HG03039 (cell line): ENCODE results near the gene DAND5.

Experiments used
- ATAC-seq: cut with Tn5 transposase; IDR thresholded peaks from one replicate; pipeline ENCODE4 v1.9.1; 2021; ENCODE audit warnings: mild to moderate bottlenecking, moderate library complexity; ENCODE audit not compliant: unreplicated experiment

Gene DAND5

DNA sequence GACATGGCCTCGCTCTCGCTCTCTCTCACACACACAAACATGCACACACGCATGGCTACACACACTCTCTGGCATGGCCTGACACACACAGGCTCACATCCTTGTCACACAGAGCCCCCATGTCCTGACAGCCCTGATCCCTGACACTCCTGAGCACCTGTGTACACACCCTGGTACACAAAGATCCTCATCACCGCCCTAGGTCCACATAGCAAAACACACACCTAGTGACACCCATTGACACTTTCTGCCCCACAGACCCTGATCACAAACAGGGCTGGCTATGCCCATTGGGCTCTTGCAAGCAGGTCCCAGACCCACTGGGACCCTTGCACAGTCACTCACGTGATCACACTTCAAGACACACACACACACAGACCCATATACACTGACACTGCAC, 21.9 kb downstream of the DAND5 start:
- no peak for ATAC-seq

DNA sequence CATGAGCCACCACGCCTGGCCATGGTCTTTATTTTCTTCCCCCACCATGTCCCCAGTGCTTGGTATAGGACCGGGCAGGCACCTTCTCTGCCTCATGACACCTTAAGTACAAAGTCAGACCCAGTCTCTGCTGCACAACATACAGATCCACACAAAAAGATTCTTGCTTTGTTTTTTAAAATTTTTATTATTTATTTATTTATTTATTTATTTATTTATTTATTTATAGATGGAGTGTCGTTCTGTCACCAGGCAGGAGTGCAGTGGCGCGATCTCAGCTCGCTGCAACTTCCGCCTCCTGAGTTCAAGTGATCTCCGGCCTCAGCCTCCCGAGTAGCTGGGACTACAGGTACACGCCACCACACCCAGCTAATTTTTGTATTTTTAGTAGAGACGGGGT, 23.4 kb downstream of the DAND5 start:
- no peak for ATAC-seq

DNA sequence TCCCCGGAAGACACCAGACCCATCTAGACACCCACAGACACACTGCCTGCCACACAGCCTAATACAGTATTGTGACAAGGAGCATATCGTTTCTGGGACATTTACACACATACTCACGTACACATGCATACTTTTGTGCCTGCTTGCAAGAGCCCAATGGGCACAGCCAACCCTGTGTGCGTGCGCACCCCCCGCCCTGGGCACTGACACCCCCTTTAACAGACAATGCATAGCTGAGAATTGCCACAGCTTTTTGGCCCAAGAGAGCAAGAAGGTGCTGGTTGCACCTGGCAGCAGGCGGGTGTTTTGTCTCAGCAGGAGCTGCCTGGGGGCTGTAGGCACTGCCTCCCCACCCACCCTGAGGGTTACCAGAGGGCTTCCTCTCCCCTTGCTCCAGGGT, 24.2 kb downstream of the DAND5 start:
- no peak for ATAC-seq

DNA sequence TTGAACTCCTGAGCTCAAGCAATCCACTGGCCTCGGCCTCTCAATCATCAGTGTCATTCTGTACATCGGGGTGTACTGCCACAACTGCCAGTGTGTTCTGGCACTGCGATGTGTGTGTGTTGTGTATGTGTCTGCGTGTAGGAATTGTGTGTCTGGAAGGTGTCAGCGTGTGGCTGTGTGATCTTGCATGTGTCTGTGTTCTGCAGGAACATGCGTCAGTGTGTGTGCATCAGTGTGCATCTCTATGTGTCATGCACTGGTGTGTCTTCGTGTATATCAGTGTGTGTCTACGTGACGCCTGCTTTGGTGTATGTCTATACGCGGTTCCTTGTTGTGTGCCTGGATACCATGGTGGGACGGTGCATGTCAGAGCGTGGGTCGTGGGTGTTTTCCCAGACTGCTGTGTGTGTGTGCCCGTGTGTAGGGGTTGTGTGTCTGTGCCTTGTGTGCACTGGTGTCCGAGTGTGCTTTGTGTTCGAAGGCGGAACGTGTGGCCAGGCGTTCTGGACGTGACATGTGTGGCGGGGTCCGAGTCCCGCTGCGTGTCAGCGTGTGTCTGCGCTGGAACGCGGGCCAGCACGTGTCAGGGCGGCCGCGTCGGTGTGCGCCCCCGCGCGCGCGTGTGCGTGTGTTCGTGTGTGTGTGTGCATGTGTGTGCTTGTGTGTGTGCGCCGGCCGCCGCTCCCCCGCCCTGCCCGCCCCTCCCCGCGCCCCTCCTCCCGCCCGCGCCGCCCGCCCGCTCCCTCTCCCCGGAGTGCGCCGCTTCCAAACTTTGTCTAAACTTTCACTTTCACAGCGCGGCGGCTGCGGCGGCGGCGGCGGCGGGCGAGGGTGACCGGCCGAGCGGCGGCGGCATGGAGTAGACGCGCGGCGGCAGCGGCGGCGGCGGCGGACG, 25.6 kb downstream of the DAND5 start, which contains the start of gene NFIX:
NFIX (plus strand) TSS at position 775 of the 895 bp plus-strand sequence. CDS start 363 bp downstream, outside the sequence.
- ATAC-seq = no peak

DNA sequence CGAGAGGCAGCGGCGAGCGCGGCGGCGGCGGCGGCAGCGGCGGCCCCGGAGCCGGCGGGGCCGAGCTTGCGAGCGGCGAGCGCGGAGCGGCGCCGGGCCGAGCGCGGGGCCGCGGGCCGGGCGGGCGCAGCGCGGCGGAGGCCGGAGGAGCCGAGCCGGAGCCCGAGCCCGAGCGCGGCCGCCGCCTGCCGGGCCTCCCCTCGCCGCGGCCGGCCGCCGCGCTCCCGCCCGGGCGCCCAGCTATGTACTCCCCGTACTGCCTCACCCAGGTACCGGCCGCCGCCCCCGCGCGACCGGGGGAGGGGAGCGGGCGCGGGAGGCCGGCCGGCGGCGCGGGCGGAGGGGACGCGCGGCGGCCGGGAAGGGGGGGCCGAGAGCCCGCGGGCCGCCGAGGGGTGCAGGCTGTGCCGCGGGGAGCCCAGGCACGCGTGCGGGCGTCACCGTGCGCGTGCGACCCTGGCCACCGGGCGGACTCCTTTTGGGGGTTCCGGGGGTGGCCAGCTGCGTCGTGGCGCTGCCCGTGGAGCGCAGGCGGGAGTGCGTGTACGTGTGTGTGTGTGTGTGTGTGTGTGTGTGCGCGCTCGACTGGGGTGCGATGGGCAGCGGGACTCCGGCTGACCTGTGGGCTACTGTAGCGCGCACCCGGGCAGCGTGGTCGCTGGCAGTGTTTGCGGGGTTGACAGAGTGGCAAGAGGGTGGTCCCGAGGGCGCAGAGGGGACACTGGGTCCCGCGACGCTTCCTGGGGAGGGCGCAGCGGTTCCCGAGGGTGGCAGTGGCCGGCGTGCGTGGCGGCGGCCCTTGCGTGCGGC, 26.4 kb downstream of the DAND5 start:
- ATAC-seq = no peak

DNA sequence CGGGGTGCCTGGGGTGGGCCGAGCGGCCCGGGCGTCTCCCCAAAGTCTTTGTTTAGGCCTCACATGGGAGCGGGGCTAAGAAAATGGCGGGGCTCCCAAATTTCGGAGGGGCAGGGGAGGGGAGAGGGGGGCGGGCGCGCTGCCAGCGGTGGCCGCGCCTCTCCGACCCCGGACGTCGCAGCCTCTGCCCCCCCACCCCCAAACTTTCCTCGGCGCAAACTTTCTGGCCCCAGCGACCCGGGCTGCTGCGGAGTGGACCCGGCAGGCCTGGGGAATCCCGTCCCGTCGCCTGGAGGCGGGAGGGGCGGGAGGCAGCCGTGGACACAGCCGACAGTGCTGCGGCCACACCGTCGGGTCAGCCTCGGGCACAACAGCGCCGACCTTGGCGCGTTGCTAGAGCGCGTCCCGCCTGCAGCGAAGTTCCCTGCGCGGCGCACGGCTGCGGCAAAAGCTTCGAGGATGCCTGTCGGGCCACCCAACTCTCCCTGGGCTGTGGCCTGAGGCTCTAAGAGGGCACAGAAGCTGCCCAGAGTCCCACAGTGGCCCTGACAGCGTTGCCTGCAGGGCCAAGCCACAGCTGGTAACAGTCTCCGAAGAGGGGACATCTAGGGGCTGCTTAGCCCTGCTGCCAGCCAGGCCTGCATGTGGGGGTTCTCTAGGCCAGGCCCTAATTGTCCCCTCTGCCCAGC, 27.2 kb downstream of the DAND5 start:
- no peak for ATAC-seq

DNA sequence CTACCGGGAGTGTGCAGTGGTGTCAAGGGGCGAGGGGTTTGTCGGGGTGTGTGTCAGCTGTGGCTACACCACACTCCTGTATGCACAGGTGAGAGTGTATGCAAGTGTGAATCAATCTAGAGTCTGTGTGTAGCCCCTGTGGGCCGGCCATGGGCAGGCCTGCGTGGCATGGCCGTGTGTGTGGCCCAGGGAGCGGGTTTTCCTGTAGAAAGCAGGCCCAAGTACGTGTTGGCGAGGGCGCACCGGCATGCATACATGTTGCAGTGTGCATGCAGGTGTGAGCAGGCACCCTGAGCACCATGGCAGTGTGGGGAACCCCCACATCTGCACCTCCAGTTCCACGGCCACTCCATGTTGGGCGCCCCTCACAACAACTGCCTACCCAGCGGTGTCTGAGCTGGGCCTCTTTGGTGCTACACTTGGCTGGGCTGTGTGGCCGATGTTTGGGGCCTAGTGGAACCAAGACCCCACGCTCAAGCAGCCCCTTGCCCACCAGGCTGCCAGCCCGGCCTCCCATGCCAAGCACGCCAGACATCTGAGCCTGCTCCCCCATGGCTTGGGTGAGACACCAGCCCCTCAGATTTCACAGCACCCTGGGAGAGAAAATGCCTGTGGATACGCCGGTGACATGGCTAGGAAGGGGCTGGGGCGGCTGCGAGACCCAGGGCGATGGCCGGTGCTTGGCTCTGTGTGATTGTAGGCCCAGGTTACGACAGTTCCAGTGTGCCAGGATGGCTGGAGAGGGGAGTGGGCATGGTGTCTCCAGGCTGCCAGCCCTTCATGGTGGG, 28.0 kb downstream of the DAND5 start:
- no peak for ATAC-seq

DNA sequence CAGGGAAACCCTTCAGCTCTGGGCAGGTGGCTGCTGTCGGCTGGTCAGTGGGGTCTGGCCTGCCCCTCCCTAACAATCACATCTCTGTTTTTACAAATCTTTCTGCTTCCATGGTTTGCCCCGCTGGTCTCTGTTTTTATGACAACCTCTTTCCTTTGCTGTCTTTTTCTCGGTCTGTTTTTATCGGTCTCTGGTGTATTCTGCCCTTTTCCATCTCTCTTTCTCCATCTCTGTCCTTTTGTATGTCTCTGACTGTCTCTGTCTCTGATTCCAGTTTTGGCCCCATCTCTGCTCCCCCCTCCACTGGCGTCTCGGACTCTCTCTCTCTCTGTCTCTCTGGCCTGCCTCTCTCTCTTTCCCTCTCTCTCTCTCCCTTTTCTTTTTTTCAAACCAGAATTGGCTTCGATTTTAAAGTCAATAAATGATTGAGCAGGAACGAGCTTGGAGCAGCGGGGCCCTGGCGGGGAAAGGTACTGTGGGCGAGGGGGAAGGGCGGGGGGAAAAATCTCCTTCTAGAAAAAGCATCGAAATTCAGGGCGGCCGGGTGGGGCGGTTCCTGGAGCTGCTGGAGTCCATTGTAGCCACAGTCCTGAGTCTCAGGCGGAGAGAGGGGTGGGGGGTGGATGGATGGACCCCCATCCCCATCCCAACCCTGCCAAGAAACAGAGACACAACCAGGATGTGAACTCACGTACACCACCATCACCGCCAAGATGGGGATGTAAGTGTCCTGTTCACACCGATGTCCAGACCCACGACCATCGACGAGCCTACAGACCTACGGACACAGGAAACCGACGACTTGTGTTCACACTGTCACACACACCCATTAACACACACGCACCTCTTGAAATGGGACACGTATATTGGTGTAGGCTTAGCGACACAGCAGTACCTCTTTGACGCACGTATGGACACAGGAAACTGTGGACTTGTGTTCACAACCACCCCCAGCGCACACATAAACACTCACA, 28.9 kb downstream of the DAND5 start:
- ATAC-seq = no peak

DNA sequence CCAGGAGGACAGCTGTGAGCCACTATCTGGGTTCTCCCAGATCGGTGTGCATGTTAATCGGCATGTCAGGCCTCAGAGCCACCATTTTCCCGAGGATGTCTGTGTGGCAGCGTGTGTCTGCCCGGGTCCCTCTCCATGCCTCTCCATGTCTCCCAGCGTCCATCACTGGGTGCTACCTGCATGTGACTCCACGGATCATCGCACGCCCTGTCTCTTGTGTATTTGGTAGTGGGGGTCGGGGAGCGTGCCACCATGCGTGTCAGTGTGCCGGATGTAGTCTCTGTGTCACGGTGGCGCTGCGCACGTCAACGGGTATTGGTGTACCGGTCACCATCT, 31.8 kb downstream of the DAND5 start:
- no peak for ATAC-seq

DNA sequence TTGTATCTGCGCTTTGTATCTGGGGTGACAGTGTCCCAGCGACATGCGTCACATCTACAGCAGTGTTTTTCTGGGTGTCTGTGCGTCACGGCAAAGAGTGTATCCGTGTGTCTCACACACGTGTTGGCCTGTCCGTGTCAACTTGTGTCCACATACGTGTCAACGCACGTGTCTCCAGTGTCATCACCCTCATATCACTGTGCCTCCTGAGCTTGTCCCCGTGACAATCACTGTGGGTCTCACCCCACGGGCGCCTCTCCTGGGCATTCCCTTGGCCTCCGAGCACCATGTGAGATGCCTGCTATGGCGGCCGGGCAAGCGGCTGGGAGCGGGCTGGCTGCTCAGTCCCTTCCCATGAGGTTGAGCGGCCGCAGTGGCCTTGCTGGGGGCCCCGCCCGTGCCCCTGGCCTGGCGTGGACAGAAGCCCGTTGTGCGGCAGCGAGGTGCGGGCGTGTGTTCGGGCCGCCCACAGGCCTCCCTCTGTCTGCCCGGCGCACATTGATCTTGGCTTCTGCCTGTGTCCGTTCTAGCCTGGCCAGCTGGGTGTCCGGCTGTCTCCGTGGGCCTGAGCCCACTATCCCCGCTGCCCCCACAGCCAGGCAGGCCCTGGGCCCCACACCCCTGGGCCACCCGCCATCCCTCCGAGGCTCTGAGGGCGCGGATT, 32.3 kb downstream of the DAND5 start:
- ATAC-seq = no peak

DNA sequence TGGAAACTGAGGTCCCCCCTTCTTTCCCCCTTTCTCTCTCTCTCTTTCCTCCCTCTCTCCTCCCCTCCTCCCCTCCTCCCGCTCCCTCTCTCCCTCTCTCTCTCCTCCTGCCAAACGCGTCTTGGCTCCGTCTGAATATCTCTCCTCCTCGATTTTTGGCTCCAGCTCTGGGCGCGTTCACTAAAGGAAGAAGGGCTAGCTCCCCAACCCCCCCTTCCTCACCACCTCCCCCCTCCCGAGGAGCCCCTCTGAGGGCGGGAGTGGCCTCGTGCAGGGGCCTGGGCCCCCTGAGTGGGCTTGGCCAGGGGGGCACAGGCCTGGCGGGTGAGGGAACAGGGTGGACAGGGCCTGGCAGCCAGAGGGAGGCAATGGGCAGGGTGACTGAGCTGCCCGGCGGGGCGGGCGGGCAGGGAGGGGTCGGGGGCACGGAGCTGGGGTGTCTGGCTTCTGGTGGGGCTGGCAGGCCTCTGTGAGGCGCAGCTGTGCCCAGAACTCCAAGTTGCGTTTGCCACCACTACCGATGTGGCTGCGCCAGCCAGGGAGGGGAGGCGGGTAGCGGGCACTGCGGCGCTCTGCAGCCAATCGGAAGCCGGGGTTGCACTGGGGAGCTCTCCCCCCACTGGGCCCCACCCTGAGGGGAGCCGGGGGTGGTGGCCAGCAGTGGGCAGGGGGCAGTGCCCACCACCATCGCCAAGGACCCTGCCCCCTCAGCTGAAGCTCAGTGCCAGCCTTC, 33.0 kb downstream of the DAND5 start:
- no peak for ATAC-seq

DNA sequence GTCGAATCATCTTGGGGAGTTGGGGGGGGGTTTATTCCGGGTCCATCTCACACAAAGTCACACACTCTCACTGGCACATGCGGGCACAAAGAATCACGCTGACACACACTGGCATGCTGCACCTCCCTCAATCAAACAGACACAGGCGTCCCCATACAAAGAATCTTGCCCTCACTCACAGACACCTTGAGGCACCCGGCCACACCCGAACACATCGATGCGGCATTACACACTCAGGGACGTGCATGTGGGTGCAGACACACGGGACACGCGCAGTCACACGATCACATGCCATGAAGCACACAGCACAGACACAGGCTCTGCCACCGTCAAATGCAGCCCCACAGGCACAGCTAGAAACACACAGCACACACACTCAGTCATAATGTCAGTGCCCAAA, 33.7 kb downstream of the DAND5 start:
- ATAC-seq = no peak

DNA sequence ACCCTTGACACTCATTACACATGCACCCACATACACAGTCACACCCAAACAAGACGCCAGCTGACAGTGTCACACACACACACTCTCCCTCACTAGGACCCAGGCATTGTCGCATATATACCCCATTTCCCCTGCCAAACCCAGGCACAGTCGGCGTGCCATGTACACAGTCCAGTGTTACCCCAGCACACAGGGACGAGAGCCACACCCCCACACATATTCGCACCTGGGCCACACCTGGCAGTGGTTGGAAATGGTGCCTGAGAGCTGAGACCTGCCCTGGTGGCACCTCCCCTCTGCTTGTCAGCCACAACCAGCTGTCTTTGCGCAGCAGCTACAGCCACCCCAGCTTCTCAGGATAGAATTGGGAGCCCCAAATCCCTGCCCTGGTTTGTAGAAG, 34.9 kb downstream of the DAND5 start:
- ATAC-seq = no peak

DNA sequence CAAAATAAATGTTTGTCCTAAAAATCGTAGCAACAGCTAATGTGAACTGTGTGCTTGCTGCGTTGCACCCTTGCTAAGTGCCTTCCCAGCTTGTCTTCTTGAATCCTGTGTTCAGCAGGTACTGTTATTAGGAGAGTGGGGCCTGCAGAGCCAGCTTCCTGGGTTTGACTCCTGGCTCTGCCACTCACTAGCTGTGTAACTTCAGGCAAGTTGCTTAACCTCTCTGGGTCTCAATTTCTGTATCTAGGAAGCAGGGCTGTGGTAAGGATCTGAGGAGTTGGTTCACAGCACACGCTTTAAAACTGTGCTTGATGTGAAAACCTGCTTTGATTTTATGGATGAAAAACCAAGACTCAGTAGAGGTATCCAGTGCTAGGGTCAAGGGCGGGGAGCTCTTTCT, 35.9 kb downstream of the DAND5 start:
- no peak for ATAC-seq

DNA sequence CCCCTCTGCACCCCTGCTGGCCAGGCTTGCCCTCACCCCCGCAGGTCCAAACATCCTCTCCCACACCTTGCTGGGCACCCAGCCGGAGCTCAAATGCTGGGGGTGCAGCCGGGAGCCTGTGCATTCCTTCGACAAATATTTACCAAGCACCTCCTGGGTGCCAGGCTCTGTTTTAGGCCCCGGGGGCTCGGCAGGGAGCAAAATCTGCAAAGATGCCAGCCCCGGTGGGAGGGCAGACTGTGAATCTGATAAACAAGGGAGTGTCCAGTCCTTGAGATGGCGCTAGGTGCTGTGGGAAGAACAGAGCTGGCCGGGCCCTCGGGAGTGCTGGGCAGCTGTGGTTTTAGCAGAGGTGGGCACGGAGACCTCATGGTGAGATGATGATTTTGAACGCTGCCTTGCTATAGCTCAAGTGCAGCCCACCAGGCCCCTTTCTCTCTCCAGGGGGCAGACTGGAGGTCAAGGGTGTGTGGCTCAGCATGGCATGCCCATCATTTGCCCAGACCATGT, 36.5 kb downstream of the DAND5 start:
- no peak for ATAC-seq

DNA sequence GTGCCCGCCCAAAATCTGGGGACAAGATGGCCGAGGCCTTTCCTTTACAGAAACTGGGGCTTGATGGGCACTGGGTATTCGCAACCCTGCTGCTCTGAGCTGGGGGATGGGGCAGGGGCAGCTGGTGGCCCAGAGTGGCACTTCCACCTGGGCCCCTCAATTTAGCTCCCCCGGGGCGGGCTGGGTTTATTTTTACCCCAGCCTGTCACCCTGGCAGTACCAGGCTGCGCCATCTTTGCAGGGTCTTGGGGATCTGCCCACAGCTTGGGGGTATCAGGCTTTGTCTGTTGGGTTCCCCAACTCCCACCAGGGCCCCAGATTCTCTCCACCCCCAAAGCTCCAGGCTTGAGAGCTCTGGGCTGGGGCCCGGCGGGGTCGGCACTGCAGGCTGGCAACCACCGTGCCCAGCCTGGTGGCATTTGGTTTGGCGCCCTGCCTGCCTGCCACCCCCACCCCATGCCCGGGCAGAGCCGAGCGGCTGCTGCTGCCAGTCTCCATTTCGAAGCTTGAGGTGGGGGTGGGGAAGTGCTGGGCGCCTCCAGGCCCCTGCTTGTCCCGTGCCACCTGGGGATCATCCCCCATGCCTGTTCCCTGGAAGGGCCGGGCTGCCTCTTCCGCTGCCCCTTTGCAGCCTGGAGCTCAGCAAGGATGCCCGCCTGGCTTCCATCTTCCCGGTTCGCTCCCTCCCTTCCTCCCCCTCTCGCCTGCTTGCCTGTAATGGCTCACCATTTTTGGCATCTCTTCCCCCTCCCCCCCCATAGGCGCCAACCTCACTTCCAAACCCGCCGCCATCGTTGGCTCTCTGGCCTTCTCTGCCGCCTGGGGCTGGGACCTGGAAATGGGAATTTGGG, 37.3 kb downstream of the DAND5 start:
- ATAC-seq = no peak
